ENCODE results near the gene CDK5RAP3.
"Not testable (repeated sequence)": the region's sequence is repeated elsewhere in the genome, so short reads cannot be mapped to it uniquely, and the experiment has no call there.

Gene CDK5RAP3

GRCh38 chr17:47975823-47976205 is 4.9 kb downstream of the CDK5RAP3 start:
- DNase-seq, result no peak

GRCh38 chr17:47978324-47978723 is 7.4 kb downstream of the CDK5RAP3 start:
- DNase-seq, result peak; percentile 61

GRCh38 chr17:47980541-47980940 is 9.6 kb downstream of the CDK5RAP3 start:
- no peak for DNase-seq

- DNase-seq, result peak; percentile 50
Observed at GRCh38 chr17:47981462-47981861, 10.5 kb downstream of the CDK5RAP3 start.

GRCh38 chr17:47982091-47982617 is 11.2 kb downstream of the CDK5RAP3 start:
- no peak for DNase-seq

- no peak for DNase-seq
Observed at GRCh38 chr17:47982645-47983390, 11.9 kb downstream of the CDK5RAP3 start.

GRCh38 chr17:47983492-47984223 is 12.7 kb downstream of the CDK5RAP3 start:
- no peak for DNase-seq

GRCh38 chr17:47986520-47986919 is 15.6 kb downstream of the CDK5RAP3 start:
- DNase-seq, result no peak

GRCh38 chr17:47987240-47987835 is 16.4 kb downstream of the CDK5RAP3 start:
- DNase-seq, result no peak

GRCh38 chr17:47988445-47988844 is 17.5 kb downstream of the CDK5RAP3 start:
- DNase-seq, result not testable (repeated sequence)

- no peak for DNase-seq
Observed at GRCh38 chr17:47989159-47989558, 18.2 kb downstream of the CDK5RAP3 start.

GRCh38 chr17:47989700-47990099 is 18.8 kb downstream of the CDK5RAP3 start:
- DNase-seq, result no peak

GRCh38 chr17:47990962-47991731 is 20.2 kb downstream of the CDK5RAP3 start:
- no peak for DNase-seq

- no peak for DNase-seq
Observed at GRCh38 chr17:47992216-47992615, 21.3 kb downstream of the CDK5RAP3 start.

- no peak for DNase-seq
Observed at GRCh38 chr17:47993031-47993564, 22.2 kb downstream of the CDK5RAP3 start.

- DNase-seq, result no peak
Observed at GRCh38 chr17:47993964-47994363, 23.1 kb downstream of the CDK5RAP3 start.

GRCh38 chr17:47994724-47995123 is 23.8 kb downstream of the CDK5RAP3 start:
- no peak for DNase-seq

- no peak for DNase-seq
Observed at GRCh38 chr17:47995241-47995935, 24.5 kb downstream of the CDK5RAP3 start.

GRCh38 chr17:47996201-47996600 is 25.3 kb downstream of the CDK5RAP3 start:
- DNase-seq, result no peak

- no peak for DNase-seq
Observed at GRCh38 chr17:47997586-47997985, 26.7 kb downstream of the CDK5RAP3 start.

- DNase-seq, result no peak
Observed at GRCh38 chr17:47998044-47998443, 27.1 kb downstream of the CDK5RAP3 start.

GRCh38 chr17:47999582-47999981 is 28.7 kb downstream of the CDK5RAP3 start:
- no peak for DNase-seq

All from activated CD4-positive, alpha-beta T cell treated with anti-CD3 and anti-CD28 coated beads, Interleukin-2, amount 50 U/mL, for 16 hours (primary cell).